ENCODE data around the gene UNC13A.

DNA sequence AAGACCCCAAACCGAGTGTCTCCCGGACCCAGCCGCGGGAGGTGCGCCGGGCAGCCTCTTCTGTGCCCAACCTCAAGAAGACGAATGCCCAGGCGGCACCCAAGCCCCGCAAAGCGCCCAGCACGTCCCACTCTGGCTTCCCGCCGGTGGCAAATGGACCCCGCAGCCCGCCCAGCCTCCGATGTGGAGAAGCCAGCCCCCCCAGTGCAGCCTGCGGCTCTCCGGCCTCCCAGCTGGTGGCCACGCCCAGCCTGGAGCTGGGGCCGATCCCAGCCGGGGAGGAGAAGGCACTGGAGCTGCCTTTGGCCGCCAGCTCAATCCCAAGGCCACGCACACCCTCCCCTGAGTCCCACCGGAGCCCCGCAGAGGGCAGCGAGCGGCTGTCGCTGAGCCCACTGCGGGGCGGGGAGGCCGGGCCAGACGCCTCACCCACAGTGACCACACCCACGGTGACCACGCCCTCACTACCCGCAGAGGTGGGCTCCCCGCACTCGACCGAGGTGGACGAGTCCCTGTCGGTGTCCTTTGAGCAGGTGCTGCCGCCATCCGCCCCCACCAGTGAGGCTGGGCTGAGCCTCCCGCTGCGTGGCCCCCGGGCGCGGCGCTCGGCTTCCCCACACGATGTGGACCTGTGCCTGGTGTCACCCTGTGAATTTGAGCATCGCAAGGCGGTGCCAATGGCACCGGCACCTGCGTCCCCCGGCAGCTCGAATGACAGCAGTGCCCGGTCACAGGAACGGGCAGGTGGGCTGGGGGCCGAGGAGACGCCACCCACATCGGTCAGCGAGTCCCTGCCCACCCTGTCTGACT is 39.0 kb upstream of the UNC13A start:
- no peak for TF ChIP-seq EGR1 (IDR thresholded peaks at IDR 0.05; ENCODE audit: low read depth)
- TF ChIP-seq POLR2A (IDR thresholded peaks at IDR 0.05; ENCODE audit: borderline replicate concordance, extremely low read depth, insufficient read depth, insufficient read length), result no peak
- TF ChIP-seq, protein P1, sequence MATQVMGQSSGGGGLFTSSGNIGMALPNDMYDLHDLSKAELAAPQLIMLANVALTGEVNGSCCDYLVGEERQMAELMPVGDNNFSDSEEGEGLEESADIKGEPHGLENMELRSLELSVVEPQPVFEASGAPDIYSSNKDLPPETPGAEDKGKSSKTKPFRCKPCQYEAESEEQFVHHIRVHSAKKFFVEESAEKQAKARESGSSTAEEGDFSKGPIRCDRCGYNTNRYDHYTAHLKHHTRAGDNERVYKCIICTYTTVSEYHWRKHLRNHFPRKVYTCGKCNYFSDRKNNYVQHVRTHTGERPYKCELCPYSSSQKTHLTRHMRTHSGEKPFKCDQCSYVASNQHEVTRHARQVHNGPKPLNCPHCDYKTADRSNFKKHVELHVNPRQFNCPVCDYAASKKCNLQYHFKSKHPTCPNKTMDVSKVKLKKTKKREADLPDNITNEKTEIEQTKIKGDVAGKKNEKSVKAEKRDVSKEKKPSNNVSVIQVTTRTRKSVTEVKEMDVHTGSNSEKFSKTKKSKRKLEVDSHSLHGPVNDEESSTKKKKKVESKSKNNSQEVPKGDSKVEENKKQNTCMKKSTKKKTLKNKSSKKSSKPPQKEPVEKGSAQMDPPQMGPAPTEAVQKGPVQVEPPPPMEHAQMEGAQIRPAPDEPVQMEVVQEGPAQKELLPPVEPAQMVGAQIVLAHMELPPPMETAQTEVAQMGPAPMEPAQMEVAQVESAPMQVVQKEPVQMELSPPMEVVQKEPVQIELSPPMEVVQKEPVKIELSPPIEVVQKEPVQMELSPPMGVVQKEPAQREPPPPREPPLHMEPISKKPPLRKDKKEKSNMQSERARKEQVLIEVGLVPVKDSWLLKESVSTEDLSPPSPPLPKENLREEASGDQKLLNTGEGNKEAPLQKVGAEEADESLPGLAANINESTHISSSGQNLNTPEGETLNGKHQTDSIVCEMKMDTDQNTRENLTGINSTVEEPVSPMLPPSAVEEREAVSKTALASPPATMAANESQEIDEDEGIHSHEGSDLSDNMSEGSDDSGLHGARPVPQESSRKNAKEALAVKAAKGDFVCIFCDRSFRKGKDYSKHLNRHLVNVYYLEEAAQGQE (IDR thresholded peaks at IDR 0.05; ENCODE audit: low read depth), result no peak
- no peak for TF ChIP-seq EZH2 (IDR thresholded peaks at IDR 0.05)
- TF ChIP-seq, protein P2, sequence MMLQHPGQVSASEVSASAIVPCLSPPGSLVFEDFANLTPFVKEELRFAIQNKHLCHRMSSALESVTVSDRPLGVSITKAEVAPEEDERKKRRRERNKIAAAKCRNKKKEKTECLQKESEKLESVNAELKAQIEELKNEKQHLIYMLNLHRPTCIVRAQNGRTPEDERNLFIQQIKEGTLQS (IDR thresholded peaks at IDR 0.05), result no peak
- no peak for TF ChIP-seq TCF7L2 (IDR thresholded peaks at IDR 0.05; ENCODE audit: borderline replicate concordance, extremely low read depth, insufficient read depth, insufficient read length)
- TF ChIP-seq, protein P3, sequence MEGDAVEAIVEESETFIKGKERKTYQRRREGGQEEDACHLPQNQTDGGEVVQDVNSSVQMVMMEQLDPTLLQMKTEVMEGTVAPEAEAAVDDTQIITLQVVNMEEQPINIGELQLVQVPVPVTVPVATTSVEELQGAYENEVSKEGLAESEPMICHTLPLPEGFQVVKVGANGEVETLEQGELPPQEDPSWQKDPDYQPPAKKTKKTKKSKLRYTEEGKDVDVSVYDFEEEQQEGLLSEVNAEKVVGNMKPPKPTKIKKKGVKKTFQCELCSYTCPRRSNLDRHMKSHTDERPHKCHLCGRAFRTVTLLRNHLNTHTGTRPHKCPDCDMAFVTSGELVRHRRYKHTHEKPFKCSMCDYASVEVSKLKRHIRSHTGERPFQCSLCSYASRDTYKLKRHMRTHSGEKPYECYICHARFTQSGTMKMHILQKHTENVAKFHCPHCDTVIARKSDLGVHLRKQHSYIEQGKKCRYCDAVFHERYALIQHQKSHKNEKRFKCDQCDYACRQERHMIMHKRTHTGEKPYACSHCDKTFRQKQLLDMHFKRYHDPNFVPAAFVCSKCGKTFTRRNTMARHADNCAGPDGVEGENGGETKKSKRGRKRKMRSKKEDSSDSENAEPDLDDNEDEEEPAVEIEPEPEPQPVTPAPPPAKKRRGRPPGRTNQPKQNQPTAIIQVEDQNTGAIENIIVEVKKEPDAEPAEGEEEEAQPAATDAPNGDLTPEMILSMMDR (IDR thresholded peaks at IDR 0.05 in 2 of 3, conservative IDR thresholded peaks at IDR 0.05 in 1 of 3; ENCODE audit: borderline replicate concordance in 1 of 3, insufficient read depth in 1 of 3, low read depth in 2 of 3, low read length in 2 of 3), result no peak
- no peak for TF ChIP-seq ZNF274 (IDR thresholded peaks at IDR 0.05; ENCODE audit: low read depth, low read length)
- TF ChIP-seq POLR2AphosphoS5 (IDR thresholded peaks at IDR 0.05; ENCODE audit: low read depth, low read length), result no peak
- no peak for TF ChIP-seq YY1 (IDR thresholded peaks at IDR 0.05; ENCODE audit: extremely low read depth, insufficient replicate concordance, low read depth, low read length)
- no peak for TF ChIP-seq SIN3A (IDR thresholded peaks at IDR 0.05; ENCODE audit: low read depth)

All from HCT116 (cell line).